HG03280 (cell line): ENCODE results near the gene ACOXL.
A peak's percentile ranks its signal among the peaks of the same experiment; 100 is the strongest.

ENCODE experiments used
- ATAC-seq: cut with Tn5 transposase; IDR thresholded peaks from one replicate; pipeline ENCODE4 v1.9.1; 2021; ENCODE audit warnings: mild to moderate bottlenecking, moderate library complexity; ENCODE audit not compliant: unreplicated experiment

Gene ACOXL

GRCh38 chr2:110718382-110718781 is 14.0 kb upstream of the ACOXL start:
- ATAC-seq = no peak

GRCh38 chr2:110718990-110719389 is 13.4 kb upstream of the ACOXL start:
- no peak for ATAC-seq

- no peak for ATAC-seq
Measured at GRCh38 chr2:110720547-110720946, 11.8 kb upstream of the ACOXL start.

GRCh38 chr2:110724820-110725219 is 7.6 kb upstream of the ACOXL start:
- no peak for ATAC-seq

- ATAC-seq = no peak
Measured at GRCh38 chr2:110725370-110725769, 7.0 kb upstream of the ACOXL start.

- no peak for ATAC-seq
Measured at GRCh38 chr2:110725859-110726258, 6.5 kb upstream of the ACOXL start.

GRCh38 chr2:110726285-110726684 is 6.1 kb upstream of the ACOXL start:
- ATAC-seq = no peak

GRCh38 chr2:110727923-110728322 is 4.5 kb upstream of the ACOXL start:
- no peak for ATAC-seq

GRCh38 chr2:110729106-110729505 is 3.3 kb upstream of the ACOXL start:
- ATAC-seq = no peak

GRCh38 chr2:110731064-110731463 is 1.3 kb upstream of the ACOXL start:
- ATAC-seq = no peak

GRCh38 chr2:110735366-110735765 is 3.0 kb downstream of the ACOXL start:
- no peak for ATAC-seq

- ATAC-seq = no peak
Measured at GRCh38 chr2:110737783-110738182, 5.4 kb downstream of the ACOXL start.

- ATAC-seq = no peak
Measured at GRCh38 chr2:110740747-110741349, 8.5 kb downstream of the ACOXL start.

- no peak for ATAC-seq
Measured at GRCh38 chr2:110741491-110741980, 9.2 kb downstream of the ACOXL start.

- no peak for ATAC-seq
Measured at GRCh38 chr2:110742412-110742811, 10.0 kb downstream of the ACOXL start.

- ATAC-seq = no peak
Measured at GRCh38 chr2:110743600-110743999, 11.2 kb downstream of the ACOXL start.

- no peak for ATAC-seq
Measured at GRCh38 chr2:110744429-110744828, 12.1 kb downstream of the ACOXL start.

GRCh38 chr2:110745048-110745447 is 12.7 kb downstream of the ACOXL start:
- no peak for ATAC-seq

- ATAC-seq = no peak
Measured at GRCh38 chr2:110746586-110747521, 14.5 kb downstream of the ACOXL start.

GRCh38 chr2:110747522-110748488 is 15.4 kb downstream of the ACOXL start:
- no peak for ATAC-seq

- ATAC-seq = peak; percentile 95
Measured at GRCh38 chr2:110748489-110748867, 16.1 kb downstream of the ACOXL start.
